ENCODE data around the gene CASKIN1. TPM values are rescaled to one million over a fixed set of nuclear protein-coding genes. Genes with fewer than 3 reads are reported as not detected.
A peak's percentile ranks its signal among the peaks of the same experiment; 100 is the strongest.

CASKIN1 gene, protein sequence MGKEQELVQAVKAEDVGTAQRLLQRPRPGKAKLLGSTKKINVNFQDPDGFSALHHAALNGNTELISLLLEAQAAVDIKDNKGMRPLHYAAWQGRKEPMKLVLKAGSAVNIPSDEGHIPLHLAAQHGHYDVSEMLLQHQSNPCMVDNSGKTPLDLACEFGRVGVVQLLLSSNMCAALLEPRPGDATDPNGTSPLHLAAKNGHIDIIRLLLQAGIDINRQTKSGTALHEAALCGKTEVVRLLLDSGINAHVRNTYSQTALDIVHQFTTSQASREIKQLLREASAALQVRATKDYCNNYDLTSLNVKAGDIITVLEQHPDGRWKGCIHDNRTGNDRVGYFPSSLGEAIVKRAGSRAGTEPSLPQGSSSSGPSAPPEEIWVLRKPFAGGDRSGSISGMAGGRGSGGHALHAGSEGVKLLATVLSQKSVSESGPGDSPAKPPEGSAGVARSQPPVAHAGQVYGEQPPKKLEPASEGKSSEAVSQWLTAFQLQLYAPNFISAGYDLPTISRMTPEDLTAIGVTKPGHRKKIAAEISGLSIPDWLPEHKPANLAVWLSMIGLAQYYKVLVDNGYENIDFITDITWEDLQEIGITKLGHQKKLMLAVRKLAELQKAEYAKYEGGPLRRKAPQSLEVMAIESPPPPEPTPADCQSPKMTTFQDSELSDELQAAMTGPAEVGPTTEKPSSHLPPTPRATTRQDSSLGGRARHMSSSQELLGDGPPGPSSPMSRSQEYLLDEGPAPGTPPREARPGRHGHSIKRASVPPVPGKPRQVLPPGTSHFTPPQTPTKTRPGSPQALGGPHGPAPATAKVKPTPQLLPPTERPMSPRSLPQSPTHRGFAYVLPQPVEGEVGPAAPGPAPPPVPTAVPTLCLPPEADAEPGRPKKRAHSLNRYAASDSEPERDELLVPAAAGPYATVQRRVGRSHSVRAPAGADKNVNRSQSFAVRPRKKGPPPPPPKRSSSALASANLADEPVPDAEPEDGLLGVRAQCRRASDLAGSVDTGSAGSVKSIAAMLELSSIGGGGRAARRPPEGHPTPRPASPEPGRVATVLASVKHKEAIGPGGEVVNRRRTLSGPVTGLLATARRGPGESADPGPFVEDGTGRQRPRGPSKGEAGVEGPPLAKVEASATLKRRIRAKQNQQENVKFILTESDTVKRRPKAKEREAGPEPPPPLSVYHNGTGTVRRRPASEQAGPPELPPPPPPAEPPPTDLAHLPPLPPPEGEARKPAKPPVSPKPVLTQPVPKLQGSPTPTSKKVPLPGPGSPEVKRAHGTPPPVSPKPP (N-terminal part only)
- total RNA-seq (2021; ENCODE audit: unreplicated experiment) (4.5 TPM), Bru-seq, nascent RNA (percentile 27 among the genes with signal in this experiment), BruChase-seq, experiment 1, labeled RNA remaining after a 2-hour chase (percentile 30 among the genes with signal in this experiment), BruChase-seq, experiment 2, labeled RNA remaining after a 6-hour chase (percentile 35 among the genes with signal in this experiment)
- 2.8 TPM for polyA plus RNA-seq (2012; ENCODE audit: insufficient read length)
- long read RNA-seq, partial matches to known transcripts, result 0 of 2 reads
- long read RNA-seq, other reads (novel, unspliced or antisense), result 2 of 2 reads

DNA sequence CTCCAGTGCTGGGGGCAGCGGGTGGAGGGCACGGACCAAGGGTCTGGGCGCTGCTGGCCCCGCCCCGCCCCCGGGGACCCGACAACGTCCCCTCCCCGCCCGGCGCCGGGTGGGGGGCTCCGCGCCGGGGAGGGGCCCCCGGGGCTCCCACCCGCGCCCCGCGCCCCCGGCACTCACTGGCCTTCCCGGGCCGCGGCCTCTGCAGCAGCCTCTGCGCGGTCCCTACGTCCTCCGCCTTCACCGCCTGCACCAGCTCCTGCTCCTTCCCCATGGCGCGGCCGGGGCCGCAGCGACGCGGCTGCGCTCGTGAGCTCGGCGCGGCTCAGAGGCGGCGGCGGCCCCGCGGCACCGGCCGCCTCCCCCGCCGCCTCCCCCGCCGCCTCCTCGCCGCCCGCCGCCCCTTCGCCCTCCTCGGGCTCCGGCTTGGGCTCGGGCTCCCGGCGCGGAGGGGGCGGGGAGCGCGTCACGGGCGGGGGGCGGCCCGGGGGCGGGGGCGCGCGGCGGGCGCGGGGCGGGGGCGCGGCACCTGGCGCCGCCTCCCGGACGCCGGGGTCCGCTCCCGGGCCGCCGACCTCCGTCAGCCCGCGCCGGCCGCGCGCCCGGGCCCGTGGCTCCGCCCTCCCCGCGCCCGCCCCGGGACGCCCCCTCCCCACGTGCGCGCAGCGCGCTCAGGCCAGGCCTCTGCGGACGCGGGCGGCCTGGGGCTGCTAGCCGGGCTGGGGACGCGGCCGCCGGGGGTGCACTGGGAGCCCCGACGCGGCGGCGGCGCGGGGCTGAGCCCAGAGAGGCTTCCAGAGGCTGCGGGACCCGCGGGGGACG is at the start of gene CASKIN1:
TSS of gene CASKIN1 (minus strand) at position 444 of the 819 bp plus-strand sequence. CDS start at position 271, 173 bp downstream.
- Histone ChIP-seq H3K9me3 (ENCODE audit: control insufficient read depth, insufficient read depth, low read depth, low read length) (no peaks in the 10 kb centered on the region), H3K4me3 (ENCODE audit: low read depth in 2 of 2, low read length in 2 of 2) (peak within 1 kb of the TSS; percentile 30 to 33; a peak in 3 of 4 replicates), H3K4me1 (ENCODE audit: control insufficient read depth, insufficient read depth, low read length) (no peaks in the 10 kb centered on the region; the same call in none of the 2 replicates), H3K27me3 (ENCODE audit: control insufficient read depth, insufficient read depth, low read length) (no peaks in the 10 kb centered on the region), H3K36me3 (ENCODE audit: control insufficient read depth, insufficient read depth, low read length) (no peaks in the 10 kb centered on the region), H3K27ac (ENCODE audit: low read length) (no peak within 1 kb of the TSS)
- BruUV-seq (replicated peaks), result no TSS peak
- TF ChIP-seq CTCF (IDR thresholded peaks at IDR 0.05), result no peak
- no peak for TF ChIP-seq POLR2AphosphoS5 (IDR thresholded peaks at IDR 0.05; ENCODE audit: low read depth, low read length)
- TF ChIP-seq, protein P1, sequence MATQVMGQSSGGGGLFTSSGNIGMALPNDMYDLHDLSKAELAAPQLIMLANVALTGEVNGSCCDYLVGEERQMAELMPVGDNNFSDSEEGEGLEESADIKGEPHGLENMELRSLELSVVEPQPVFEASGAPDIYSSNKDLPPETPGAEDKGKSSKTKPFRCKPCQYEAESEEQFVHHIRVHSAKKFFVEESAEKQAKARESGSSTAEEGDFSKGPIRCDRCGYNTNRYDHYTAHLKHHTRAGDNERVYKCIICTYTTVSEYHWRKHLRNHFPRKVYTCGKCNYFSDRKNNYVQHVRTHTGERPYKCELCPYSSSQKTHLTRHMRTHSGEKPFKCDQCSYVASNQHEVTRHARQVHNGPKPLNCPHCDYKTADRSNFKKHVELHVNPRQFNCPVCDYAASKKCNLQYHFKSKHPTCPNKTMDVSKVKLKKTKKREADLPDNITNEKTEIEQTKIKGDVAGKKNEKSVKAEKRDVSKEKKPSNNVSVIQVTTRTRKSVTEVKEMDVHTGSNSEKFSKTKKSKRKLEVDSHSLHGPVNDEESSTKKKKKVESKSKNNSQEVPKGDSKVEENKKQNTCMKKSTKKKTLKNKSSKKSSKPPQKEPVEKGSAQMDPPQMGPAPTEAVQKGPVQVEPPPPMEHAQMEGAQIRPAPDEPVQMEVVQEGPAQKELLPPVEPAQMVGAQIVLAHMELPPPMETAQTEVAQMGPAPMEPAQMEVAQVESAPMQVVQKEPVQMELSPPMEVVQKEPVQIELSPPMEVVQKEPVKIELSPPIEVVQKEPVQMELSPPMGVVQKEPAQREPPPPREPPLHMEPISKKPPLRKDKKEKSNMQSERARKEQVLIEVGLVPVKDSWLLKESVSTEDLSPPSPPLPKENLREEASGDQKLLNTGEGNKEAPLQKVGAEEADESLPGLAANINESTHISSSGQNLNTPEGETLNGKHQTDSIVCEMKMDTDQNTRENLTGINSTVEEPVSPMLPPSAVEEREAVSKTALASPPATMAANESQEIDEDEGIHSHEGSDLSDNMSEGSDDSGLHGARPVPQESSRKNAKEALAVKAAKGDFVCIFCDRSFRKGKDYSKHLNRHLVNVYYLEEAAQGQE (IDR thresholded peaks at IDR 0.05; ENCODE audit: insufficient read depth in 1 of 2, low read depth in 2 of 2, low read length in 1 of 2), result no peak
- TF ChIP-seq SIN3A (IDR thresholded peaks at IDR 0.05; ENCODE audit: borderline replicate concordance, insufficient read depth, low read depth, low read length), result no peak
- no peak for TF ChIP-seq TCF7L2 (IDR thresholded peaks at IDR 0.05; ENCODE audit: low read depth, low read length)
- in situ Hi-C loops (cut with HindIII; ENCODE audit: low pct_unique_long_range_greater_than_20kb, low sequenced_read_pairs), result no loop called here
- ATAC-seq, result peak; percentile 63
- ChIA-PET POLR2A (interaction anchor here (0.6 kb wide), 2 partner anchors 14 to 40 kb away, joined by 7 to 9 read pairs; no protein-coding TSS in a partner anchor), CTCF (no interaction called here)
- intact Hi-C loops (cut with micrococcal nuclease; ENCODE audit: unreplicated experiment), result no loop called here
- DNase-seq (ENCODE audit: low read depth, low spot score), result no peak

Data from Panc1 (cell line).